IPS-NIHi7 (cell line): ENCODE results near the gene CDK16.

Experiments
- DNase-seq: peaks from one replicate; pipeline ENCODE4 v3.0.0; 2012; ENCODE audit warnings: mixed read lengths; ENCODE audit errors: extremely low spot score

CDK16 gene

GRCh38 chrX:47228550-47229270 lies 10.2 kb downstream of the CDK16 start:
- no peak for DNase-seq

GRCh38 chrX:47229427-47229826 lies 10.9 kb downstream of the CDK16 start:
- no peak for DNase-seq

GRCh38 chrX:47230136-47230868 lies 11.8 kb downstream of the CDK16 start:
- DNase-seq: no peak

GRCh38 chrX:47231167-47231566 lies 12.7 kb downstream of the CDK16 start:
- no peak for DNase-seq

GRCh38 chrX:47232197-47232802 lies 13.8 kb downstream of the CDK16 start:
- no peak for DNase-seq

- DNase-seq: peak; percentile 59
Measured at GRCh38 chrX:47232803-47233332, 14.4 kb downstream of the CDK16 start, which contains the start of gene USP11. TSS of gene USP11 (plus strand) at chrX:47233009. CDS start at chrX:47233044, 35 bp downstream.

GRCh38 chrX:47233333-47234113 lies 15.0 kb downstream of the CDK16 start:
- peak; percentile 91 for DNase-seq

- no peak for DNase-seq
Measured at GRCh38 chrX:47234583-47234982, 16.1 kb downstream of the CDK16 start.

GRCh38 chrX:47235691-47236103 lies 17.2 kb downstream of the CDK16 start:
- no peak for DNase-seq

- no peak for DNase-seq
Measured at GRCh38 chrX:47239199-47239598, 20.7 kb downstream of the CDK16 start.

- no peak for DNase-seq
Measured at GRCh38 chrX:47239898-47240545, 21.5 kb downstream of the CDK16 start.

GRCh38 chrX:47240619-47241018 lies 22.1 kb downstream of the CDK16 start:
- no peak for DNase-seq

GRCh38 chrX:47241201-47242011 lies 22.9 kb downstream of the CDK16 start:
- no peak for DNase-seq

- DNase-seq: no peak
Measured at GRCh38 chrX:47242321-47242720, 23.8 kb downstream of the CDK16 start.

- no peak for DNase-seq
Measured at GRCh38 chrX:47243351-47243750, 24.9 kb downstream of the CDK16 start.

- no peak for DNase-seq
Measured at GRCh38 chrX:47244676-47245075, 26.2 kb downstream of the CDK16 start.

- no peak for DNase-seq
Measured at GRCh38 chrX:47245156-47245555, 26.7 kb downstream of the CDK16 start.

GRCh38 chrX:47247206-47247998 lies 28.9 kb downstream of the CDK16 start:
- no peak for DNase-seq

- DNase-seq: no peak
Measured at GRCh38 chrX:47247999-47248320, 29.5 kb downstream of the CDK16 start.

GRCh38 chrX:47248576-47248975 lies 30.1 kb downstream of the CDK16 start:
- no peak for DNase-seq
